Fibroblast of skin of left biceps (primary cell): ENCODE measurements around the gene HOXD1.

Experiments
- DNase-seq, 2 experiments: peaks; one replicate each; pipeline ENCODE4 v3.0.0-alpha.2; 2013; ENCODE audit warnings: low read depth in 2 of 2

HOXD1 gene

GRCh38 chr2:176187899-176188773 is at the start of gene HOXD1:
HOXD1 (plus strand) TSS chr2:176188668; CDS start chr2:176188802, 134 bp downstream.
- no peak for DNase-seq

GRCh38 chr2:176138923-176139660 is 49.4 kb upstream of the HOXD1 start:
- DNase-seq, result no peak

- DNase-seq, result no peak
Measured at GRCh38 chr2:176139661-176140512, 48.6 kb upstream of the HOXD1 start.

- DNase-seq, result peak in 1 of 2 experiments; percentile 63
Measured at GRCh38 chr2:176140513-176141317, 47.8 kb upstream of the HOXD1 start.

GRCh38 chr2:176142281-176142680 is 46.2 kb upstream of the HOXD1 start:
- no peak for DNase-seq

GRCh38 chr2:176145085-176145969 is 43.1 kb upstream of the HOXD1 start:
- DNase-seq, result no peak

- DNase-seq, result no peak
Measured at GRCh38 chr2:176146101-176146500, 42.4 kb upstream of the HOXD1 start.

GRCh38 chr2:176146645-176147044 is 41.8 kb upstream of the HOXD1 start:
- DNase-seq, result no peak

GRCh38 chr2:176147210-176147799 is 41.2 kb upstream of the HOXD1 start:
- no peak for DNase-seq

GRCh38 chr2:176147800-176148496 is 40.5 kb upstream of the HOXD1 start:
- DNase-seq, result no peak

- no peak for DNase-seq
Measured at GRCh38 chr2:176148751-176149421, 39.6 kb upstream of the HOXD1 start.

GRCh38 chr2:176149481-176149938 is 39.0 kb upstream of the HOXD1 start:
- no peak for DNase-seq

- no peak for DNase-seq
Measured at GRCh38 chr2:176149939-176150583, 38.4 kb upstream of the HOXD1 start.

GRCh38 chr2:176150584-176151441 is 37.7 kb upstream of the HOXD1 start:
- DNase-seq, result no peak

GRCh38 chr2:176151442-176152287 is 36.8 kb upstream of the HOXD1 start, which contains the start of gene HOXD4:
HOXD4 (plus strand) TSS chr2:176151550; CDS start chr2:176151634, 84 bp downstream.
- DNase-seq, result no peak
